ENCODE results near the gene MECP2. TPM values are rescaled to one million over a fixed set of nuclear protein-coding genes. Genes with fewer than 3 reads are reported as not detected.
"Not testable (repeated sequence)": the region's sequence is repeated elsewhere in the genome, so short reads cannot be mapped to it uniquely, and the experiment has no call there.

The MECP2 gene
- total RNA-seq (2014; rRNA removed; shearing (Covaris generic)), result 19.8 and 33.1 TPM in 2 replicates

DNA sequence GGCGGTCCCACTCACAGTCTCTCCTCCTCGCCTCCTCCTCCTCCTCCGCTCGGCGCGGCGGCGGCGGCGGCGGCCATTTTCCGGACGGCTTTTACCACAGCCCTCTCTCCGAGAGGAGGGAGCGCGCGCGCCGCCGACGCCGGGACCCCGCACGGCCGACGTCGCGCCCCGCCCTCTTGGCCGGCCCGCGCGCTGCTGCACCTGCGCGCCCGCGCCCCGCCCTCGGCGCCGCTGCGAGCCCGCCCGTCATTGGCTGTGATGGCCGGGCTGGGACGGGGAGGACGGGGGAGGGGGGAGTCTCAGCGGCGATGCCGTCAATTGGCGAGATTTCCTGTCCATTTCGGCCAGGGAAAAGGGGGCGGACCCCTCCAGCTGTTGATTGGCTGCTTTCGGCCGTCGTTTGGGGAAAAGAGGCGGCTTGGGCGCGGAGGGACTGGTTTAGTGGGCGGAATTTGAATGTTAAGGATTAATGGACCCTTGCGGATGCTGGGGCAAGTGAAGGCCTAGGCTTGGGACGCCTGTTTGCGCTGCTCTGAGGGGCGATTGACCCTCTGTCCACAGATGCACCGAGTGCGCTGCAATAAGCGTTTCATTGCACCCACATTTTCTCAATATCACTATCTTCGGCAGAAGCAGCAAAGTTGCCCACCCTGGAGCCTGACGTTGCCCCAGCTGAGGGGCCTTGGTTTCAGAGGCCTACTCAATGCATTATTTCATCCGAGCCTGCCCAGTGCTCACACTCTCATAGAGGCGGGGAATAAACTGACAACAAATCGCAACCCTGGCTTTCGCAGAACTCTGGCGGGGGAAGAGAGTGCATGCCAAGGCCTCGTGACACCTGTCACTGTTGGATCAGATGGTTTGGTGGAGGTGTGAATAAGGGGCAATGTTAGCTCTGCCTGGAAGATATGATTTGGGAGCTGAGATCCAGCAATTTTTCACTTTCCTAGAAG is at the start of gene MECP2:
MECP2 (minus strand) TSS at position 129 of the 953 bp plus-strand sequence.
- peak; percentile 93 for DNase-seq (ENCODE audit: low spot score)
- in situ Hi-C loops (cut with HindIII; ENCODE audit: low sequenced_read_pairs), result no loop called here

DNA sequence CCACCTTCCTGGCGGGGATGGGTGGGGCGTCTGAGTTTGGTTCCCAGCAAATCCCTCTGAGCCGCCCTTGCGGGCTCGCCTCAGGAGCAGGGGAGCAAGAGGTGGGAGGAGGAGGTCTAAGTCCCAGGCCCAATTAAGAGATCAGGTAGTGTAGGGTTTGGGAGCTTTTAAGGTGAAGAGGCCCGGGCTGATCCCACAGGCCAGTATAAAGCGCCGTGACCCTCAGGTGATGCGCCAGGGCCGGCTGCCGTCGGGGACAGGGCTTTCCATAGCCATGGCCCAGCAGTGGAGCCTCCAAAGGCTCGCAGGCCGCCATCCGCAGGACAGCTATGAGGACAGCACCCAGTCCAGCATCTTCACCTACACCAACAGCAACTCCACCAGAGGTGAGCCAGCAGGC is 46.5 kb upstream of the MECP2 start, which contains the start of gene OPN1LW:
OPN1LW (plus strand) TSS at position 234 of the 400 bp plus-strand sequence; CDS start at position 275, 41 bp downstream.
- in situ Hi-C loops (cut with HindIII; ENCODE audit: low sequenced_read_pairs); DNase-seq (ENCODE audit: low spot score): not testable (repeated sequence)

- DNase-seq (ENCODE audit: low spot score), result no peak
- in situ Hi-C loops (cut with HindIII; ENCODE audit: low sequenced_read_pairs), result no loop called here
Measured at GRCh38 chrX:154142950-154143745, 45.6 kb upstream of the MECP2 start.

- no peak for DNase-seq (ENCODE audit: low spot score)
- in situ Hi-C loops (cut with HindIII; ENCODE audit: low sequenced_read_pairs), result no loop called here
Measured at GRCh38 chrX:154142386-154142785, 44.9 kb upstream of the MECP2 start.

DNA sequence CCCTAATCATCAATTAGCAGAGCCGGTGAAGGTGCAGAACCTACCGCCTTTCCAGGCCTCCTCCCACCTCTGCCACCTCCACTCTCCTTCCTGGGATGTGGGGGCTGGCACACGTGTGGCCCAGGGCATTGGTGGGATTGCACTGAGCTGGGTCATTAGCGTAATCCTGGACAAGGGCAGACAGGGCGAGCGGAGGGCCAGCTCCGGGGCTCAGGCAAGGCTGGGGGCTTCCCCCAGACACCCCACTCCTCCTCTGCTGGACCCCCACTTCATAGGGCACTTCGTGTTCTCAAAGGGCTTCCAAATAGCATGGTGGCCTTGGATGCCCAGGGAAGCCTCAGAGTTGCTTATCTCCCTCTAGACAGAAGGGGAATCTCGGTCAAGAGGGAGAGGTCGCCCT is 43.2 kb upstream of the MECP2 start:
- DNase-seq (ENCODE audit: low spot score), result no peak
- in situ Hi-C loops (cut with HindIII; ENCODE audit: low sequenced_read_pairs), result no loop called here

GRCh38 chrX:154140206-154140605 is 42.7 kb upstream of the MECP2 start:
- in situ Hi-C loops (cut with HindIII; ENCODE audit: low sequenced_read_pairs), result no loop called here
- no peak for DNase-seq (ENCODE audit: low spot score)

DNA sequence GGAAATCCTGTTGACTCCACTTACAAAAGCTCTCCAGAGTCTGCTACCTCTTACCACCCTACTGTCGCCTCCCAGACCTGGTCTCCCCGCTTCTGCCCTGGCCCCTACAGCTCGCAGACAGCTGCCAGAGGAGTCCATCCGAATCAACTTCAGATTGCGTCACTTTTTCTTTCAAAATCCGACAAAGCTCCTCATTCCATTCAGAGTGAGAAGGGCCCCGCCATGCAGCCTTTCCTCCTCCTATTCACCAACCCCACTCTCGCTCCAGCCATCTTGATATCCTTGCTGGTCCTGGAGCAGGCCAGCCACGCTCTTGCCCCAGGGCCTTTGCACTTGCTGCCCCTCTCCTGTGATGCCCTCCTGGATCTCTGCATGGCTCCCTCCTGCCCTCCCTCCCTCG is 41.3 kb upstream of the MECP2 start:
- DNase-seq (ENCODE audit: low spot score), result no peak
- in situ Hi-C loops (cut with HindIII; ENCODE audit: low sequenced_read_pairs), result no loop called here

DNA sequence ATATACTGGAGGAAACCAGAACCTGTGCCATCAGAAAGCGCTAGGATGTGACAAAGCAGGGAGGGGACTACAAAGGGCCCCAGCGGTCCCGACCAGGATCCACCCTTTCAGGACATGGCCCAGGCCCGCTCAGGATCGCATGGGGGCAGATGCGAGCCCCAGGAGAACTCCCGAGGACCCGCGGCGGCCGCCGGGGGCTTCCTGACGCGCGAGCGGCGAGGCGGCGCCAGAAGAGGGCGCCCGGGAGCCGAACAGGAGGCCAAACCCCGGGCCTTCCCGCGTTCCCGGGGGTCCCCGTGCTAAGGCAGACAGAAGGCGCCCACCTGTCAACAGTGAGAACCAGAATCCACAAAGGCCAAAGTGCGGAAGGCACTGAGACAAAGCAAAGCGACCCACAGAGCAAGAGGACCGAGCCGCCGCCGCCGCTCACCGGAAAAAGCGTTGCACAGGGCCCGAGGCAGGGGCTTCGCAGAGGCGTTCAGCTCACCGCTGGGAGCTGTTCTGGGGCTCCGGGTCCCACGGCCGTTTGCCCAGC is 39.2 kb upstream of the MECP2 start:
- in situ Hi-C loops (cut with HindIII; ENCODE audit: low sequenced_read_pairs), result no loop called here
- DNase-seq (ENCODE audit: low spot score), result peak; percentile 27

DNA sequence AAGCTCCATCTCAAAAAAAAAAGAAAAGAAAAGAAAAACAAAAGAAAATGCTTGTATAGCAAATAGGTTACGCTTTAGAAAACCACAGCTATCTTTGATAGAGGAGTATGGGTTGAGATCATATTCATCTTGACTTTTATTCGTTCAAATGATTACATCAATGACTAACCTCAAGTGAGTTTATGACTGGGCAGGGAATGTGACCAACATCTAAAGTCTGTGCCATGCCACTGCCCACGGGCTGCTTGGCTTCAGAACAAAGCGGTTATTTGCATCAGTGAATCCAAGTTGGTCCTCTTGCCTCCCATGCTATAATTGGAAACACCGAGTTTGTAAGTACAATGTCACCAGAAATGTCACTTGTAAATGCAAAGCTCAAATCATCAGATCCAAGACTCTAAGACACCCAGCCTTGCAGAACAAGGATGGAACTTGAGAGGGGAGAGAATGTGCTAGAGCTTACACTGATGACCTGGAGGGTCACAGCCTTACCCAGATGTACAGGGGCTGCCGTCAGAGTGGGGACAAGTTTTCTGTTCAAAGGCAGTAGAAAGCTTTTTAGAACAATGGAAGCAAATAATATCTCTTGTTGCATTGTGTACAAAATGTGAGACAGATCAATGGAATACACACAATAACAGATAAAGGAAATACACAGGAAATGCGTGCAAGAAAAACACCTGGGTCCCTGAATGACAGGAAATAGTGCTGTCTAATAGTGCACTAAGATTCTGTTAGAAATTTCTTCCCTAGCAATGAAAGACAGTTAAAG is 38.1 kb upstream of the MECP2 start:
- no peak for DNase-seq (ENCODE audit: low spot score)
- in situ Hi-C loops (cut with HindIII; ENCODE audit: low sequenced_read_pairs), result no loop called here

DNA sequence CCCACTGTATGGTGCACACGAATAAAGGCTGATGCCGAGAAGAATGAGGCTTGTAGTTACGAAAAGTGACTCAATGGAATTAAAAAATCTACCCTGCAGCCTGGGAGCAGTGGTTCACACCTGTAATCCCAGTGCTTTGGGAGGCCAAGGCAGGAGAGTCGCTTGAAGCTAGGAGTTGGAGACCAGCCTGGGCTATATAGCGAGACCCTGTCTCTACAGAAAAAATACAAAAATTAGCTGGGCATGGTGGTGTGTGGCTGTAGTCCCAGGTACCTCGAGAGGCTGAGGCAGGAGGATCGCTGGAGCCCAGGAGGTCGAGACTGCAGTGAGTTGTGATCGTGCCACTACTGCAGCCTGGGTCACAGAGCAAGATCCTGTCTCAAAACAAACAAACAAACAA is 34.8 kb upstream of the MECP2 start:
- DNase-seq (ENCODE audit: low spot score), result no peak

DNA sequence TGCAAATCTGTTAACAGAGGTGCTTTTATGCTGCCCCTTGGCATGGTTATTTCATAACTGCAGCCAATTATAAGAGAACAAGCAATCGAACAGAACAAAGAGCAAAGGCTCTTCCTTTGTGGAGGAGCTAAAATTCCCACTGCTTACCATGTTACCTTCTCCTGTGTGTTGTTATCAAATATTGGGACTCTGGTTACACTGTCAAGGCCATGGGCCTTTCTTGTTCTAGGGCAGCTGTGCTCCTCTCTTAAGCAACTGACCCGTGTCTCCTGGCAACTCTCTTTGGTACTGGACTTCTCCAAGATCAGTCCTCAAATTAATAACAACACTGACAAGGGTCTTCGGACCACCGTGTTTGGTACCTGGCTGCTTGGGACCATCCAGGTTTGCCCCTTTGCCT is 34.4 kb upstream of the MECP2 start:
- in situ Hi-C loops (cut with HindIII; ENCODE audit: low sequenced_read_pairs), result no loop called here
- no peak for DNase-seq (ENCODE audit: low spot score)

More for the DNA sequence above, 34.8 kb upstream of the MECP2 start:
- in situ Hi-C loops (cut with HindIII; ENCODE audit: low sequenced_read_pairs), result no loop called here

DNA sequence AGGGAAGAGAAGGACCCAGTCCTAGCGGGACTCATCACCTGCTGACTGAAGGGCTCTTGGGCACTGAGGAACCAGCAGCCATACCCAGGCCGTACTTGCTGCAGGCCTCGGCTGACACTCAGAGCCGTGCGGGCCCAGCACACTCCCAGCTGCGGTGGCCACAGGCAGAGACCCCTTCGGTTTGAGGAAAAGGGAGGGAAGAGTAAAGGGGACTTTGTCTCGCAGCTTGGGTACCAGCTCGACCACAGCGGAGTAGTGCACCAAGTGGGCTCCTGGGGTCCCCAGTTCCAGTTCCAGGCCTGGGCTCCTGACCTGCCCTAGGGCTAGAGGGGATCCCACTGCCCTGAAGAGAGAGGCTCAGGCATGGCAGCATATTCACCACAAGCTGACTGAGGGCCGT is 28.6 kb upstream of the MECP2 start:
- in situ Hi-C loops (cut with HindIII; ENCODE audit: low sequenced_read_pairs), result no loop called here

DNA sequence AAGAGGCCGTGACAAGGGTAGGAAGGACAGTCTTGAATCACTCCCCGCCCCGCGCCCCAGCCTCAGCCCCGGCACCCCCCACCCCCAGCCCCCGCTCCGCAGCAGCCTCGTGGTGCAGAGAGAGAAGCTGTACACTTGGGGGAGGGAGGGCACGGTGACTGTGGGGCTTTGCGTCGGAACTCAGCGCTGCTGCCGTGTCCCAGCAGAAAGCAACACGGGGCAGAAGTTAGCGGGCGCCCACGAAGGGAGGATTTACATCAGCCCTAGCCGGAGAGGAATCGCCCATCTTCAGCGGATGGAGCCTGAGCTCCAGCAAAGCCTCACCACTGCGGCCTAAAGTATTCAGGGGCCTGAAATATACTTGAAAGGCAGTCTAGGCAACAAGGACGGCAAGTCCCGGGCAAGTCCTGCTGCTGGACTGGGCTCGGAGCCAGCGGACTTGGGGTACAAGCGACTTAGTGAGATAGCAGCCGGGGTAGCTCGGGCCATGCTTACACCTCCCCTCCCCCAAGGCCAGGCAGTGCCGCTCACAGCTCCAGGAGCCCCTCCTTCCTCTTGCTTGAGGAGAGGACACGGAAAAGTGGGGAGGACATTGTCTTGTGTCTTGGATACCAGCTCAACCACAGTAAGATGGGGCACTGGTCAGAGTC is 28.0 kb upstream of the MECP2 start:
- in situ Hi-C loops (cut with HindIII; ENCODE audit: low sequenced_read_pairs), result no loop called here
- no peak for DNase-seq (ENCODE audit: low spot score)

More for the DNA sequence above, 28.6 kb upstream of the MECP2 start:
- no peak for DNase-seq (ENCODE audit: low spot score)

- in situ Hi-C loops (cut with HindIII; ENCODE audit: low sequenced_read_pairs), result no loop called here
Measured at GRCh38 chrX:154123241-154124219, 26.0 kb upstream of the MECP2 start.

DNA sequence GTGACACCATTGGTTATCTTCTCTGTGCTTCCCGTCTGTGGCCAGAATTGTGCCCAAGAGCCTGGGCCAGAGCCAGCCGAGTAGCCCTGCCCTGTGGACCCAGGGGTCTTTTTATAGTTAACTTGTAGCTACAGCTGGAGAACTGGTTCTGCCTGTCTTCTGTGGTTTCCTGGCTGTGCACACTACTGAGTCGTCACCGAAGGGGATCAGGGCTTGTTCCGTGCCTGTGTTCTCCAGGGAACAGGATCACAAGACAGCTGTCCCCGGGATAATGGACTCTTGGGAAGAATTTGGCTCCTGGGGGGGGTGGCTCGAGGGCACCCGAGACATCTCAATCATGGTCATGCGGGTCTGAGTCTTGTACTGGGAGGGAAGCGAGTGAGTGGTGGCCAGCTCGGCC is 24.4 kb upstream of the MECP2 start:
- DNase-seq (ENCODE audit: low spot score), result no peak
- in situ Hi-C loops (cut with HindIII; ENCODE audit: low sequenced_read_pairs), result no loop called here

More at GRCh38 chrX:154123241-154124219, 26.0 kb upstream of the MECP2 start:
- DNase-seq (ENCODE audit: low spot score), result no peak

DNA sequence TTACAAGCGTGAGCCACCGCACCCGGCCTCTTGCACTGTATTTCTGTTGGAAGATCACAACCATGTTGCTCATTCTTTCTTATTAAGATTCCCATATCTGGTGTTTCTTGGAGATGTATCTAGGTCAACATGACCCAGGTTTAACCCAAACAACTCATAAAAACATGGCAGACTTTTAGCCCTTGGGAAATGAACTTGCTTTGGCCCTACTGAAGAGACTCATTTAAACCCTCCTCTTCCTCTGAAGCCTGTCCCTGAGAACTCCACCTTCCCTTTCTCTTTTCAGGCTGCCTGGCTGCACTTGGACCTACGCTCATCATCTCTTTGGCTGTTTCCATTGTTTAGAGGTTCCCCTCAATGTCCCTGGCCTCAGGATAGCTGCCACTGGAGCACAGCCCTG is 23.7 kb upstream of the MECP2 start:
- in situ Hi-C loops (cut with HindIII; ENCODE audit: low sequenced_read_pairs), result no loop called here
- no peak for DNase-seq (ENCODE audit: low spot score)

GRCh38 chrX:154120567-154120966 is 23.1 kb upstream of the MECP2 start:
- DNase-seq (ENCODE audit: low spot score), result no peak
- in situ Hi-C loops (cut with HindIII; ENCODE audit: low sequenced_read_pairs), result no loop called here

Data from G401 (cell line).